Natural killer cell (primary cell): ENCODE data around the gene SYNGR4. TPM values are rescaled to one million over a fixed set of nuclear protein-coding genes. Genes with fewer than 3 reads are reported as not detected.
"Not testable (repeated sequence)": the region's sequence is repeated elsewhere in the genome, so short reads cannot be mapped to it uniquely, and the experiment has no call there.

Source experiments
- ATAC-seq, 3 donors: fragments of 150-1000 bp in 2 of 3; fragments of 200-7000 bp in 1 of 3; cut with Tn5 transposase; 1 replicate in 1 of 3; 2 replicates in 2 of 3; pipeline ENCODE4 v1.10.0; 2021; ENCODE audit warnings: mild to moderate bottlenecking in 2 of 3, moderate library complexity in 2 of 3
- DNase-seq, 2 donors: peaks; one replicate each; pipeline versions ENCODE4 v3.0.0 to v3.0.0-alpha.2; 2013 to 2021; ENCODE audit warnings: mixed read lengths in 1 of 2
- H3K27ac ChIP-seq: one replicate; pipeline ENCODE4 v1.5.1; 2013; ENCODE audit warnings: mild to moderate bottlenecking, low read length
- H3K27me3 ChIP-seq: one replicate; pipeline ENCODE4 v1.6.1; 2013; ENCODE audit warnings: low read length; ENCODE audit not compliant: control insufficient read depth, insufficient read depth
- H3K36me3 ChIP-seq: one replicate; pipeline ENCODE4 v1.6.1; 2013; ENCODE audit warnings: low read length; ENCODE audit not compliant: control insufficient read depth, insufficient read depth
- H3K4me1 ChIP-seq: one replicate; pipeline ENCODE4 v1.6.1; 2013; ENCODE audit warnings: low read length; ENCODE audit not compliant: control insufficient read depth, insufficient read depth
- H3K4me3 ChIP-seq: one replicate; pipeline ENCODE4 v1.5.1; 2013; ENCODE audit warnings: low read length
- H3K9me3 ChIP-seq: one replicate; pipeline ENCODE4 v1.6.1; 2013; ENCODE audit warnings: low read length; ENCODE audit not compliant: control insufficient read depth, insufficient read depth
- H3K27ac Mint-ChIP-seq, 2 donors: one replicate each; pipeline ENCODE4 v1.8.0; 2022; ENCODE audit warnings: mild to moderate bottlenecking in 2 of 2, mixed read lengths in 2 of 2, moderate library complexity in 1 of 2
- H3K27me3 Mint-ChIP-seq, 2 donors: one replicate each; pipeline ENCODE4 v1.8.0; 2022; ENCODE audit warnings: low read depth in 2 of 2, mixed read lengths in 2 of 2
- H3K36me3 Mint-ChIP-seq: one replicate; pipeline ENCODE4 v1.8.0; 2022; ENCODE audit warnings: mixed read lengths
- H3K4me1 Mint-ChIP-seq, 2 donors: one replicate each; pipeline ENCODE4 v1.8.0; 2022; ENCODE audit warnings: mixed read lengths in 2 of 2
- H3K4me3 Mint-ChIP-seq: one replicate; pipeline ENCODE4 v1.8.0; 2022; ENCODE audit warnings: mild to moderate bottlenecking, moderate library complexity, mixed read lengths
- H3K9me3 Mint-ChIP-seq, 2 donors: one replicate each; pipeline ENCODE4 v1.8.0; 2022; ENCODE audit warnings: mixed read lengths in 2 of 2
- CTCF ChIP-seq: fragments of 200-600 bp; IDR thresholded peaks from one replicate; pipeline ENCODE4 v1.8.0; 2022; ENCODE audit warnings: antibody characterized with exemption
- WGBS: methylation state at CpG from one replicate; pipeline ENCODE4 v1.1.7; 2013; ENCODE audit warnings: missing lambda C conversion rate; ENCODE audit not compliant: insufficient coverage; 5-methylcytosine and 5-hydroxymethylcytosine counted together
- intact Hi-C: fragments of 100-400 bp; cut with micrococcal nuclease; formaldehyde crosslinking; loops from one replicate; pipeline ENCODE4 v1.14.2; 2022
- total RNA-seq, 4 donors: library from RNA; stranded (reverse); fragments of 120-200 nt in 1 of 4; gene quantifications; one replicate each; pipeline versions ENCODE4 v1.2.3 to v1.2.4, GENCODE V29; 2013 to 2022

The SYNGR4 gene
- total RNA-seq, 3 donors from 2014 or later (not counting 1 experiment from before 2014, with no cell fraction given): not detected

GRCh38 chr19:48368936-48369335, 4.8 kb downstream of the SYNGR4 start:
- Histone ChIP-seq H3K4me1 (peaks cover 9% of the 10 kb centered on the region), H3K27me3 (no peaks in the 10 kb centered on the region), H3K27ac (no peak overlapping the region), H3K9me3 (no peaks in the 10 kb centered on the region), H3K4me3 (no peak overlapping the region), H3K36me3 (no peaks in the 10 kb centered on the region)
- Mint-ChIP-seq H3K36me3 (no peaks in the 10 kb centered on the region), H3K4me1 (peaks cover 2 to 11% of the 10 kb centered on the region in 2 donors), H3K9me3 (no peaks in the 10 kb centered on the region), H3K27ac (no peak overlapping the region), H3K4me3 (no peak overlapping the region), H3K27me3 (no peaks in the 10 kb centered on the region)
- 83% methylated on average over 12 of the region's 14 CpGs for WGBS
- intact Hi-C loops: no loop called here
- DNase-seq (no peak), ATAC-seq (no peak)
- TF ChIP-seq CTCF: no peak

- H3K36me3 Mint-ChIP-seq: no peaks in the 10 kb centered on the region
- no peak for DNase-seq
- Histone ChIP-seq H3K4me3 (no peak overlapping the region), H3K27ac (no peak overlapping the region), H3K9me3 (no peaks in the 10 kb centered on the region), H3K36me3 (no peaks in the 10 kb centered on the region), H3K27me3 (no peaks in the 10 kb centered on the region), H3K4me1 (no peaks in the 10 kb centered on the region)
- 94% methylated on average over 4 of the region's 4 CpGs for WGBS
- H3K4me1 Mint-ChIP-seq: no peaks in the 10 kb centered on the region
- H3K27ac Mint-ChIP-seq: no peak overlapping the region
- no peaks in the 10 kb centered on the region for H3K27me3 Mint-ChIP-seq
- no peaks in the 10 kb centered on the region for H3K9me3 Mint-ChIP-seq
- no peak for ATAC-seq
- intact Hi-C loops: no loop called here
- no peak overlapping the region for H3K4me3 Mint-ChIP-seq
- no peak for TF ChIP-seq CTCF
These were observed 6.8 kb downstream of the SYNGR4 start for GRCh38 chr19:48370955-48371354.

- H3K4me3 ChIP-seq: no peak overlapping the region
- 91% methylated on average over 6 of the region's 7 CpGs for WGBS
These were observed 7.2 kb downstream of the SYNGR4 start for GRCh38 chr19:48371367-48371766.

GRCh38 chr19:48371771-48372170, 7.6 kb downstream of the SYNGR4 start:
- not testable (repeated sequence) for H3K4me1 Mint-ChIP-seq

More at GRCh38 chr19:48371367-48371766, 7.2 kb downstream of the SYNGR4 start:
- TF ChIP-seq CTCF: no peak
- H3K9me3 Mint-ChIP-seq: no peaks in the 10 kb centered on the region
- H3K4me1 Mint-ChIP-seq: no peaks in the 10 kb centered on the region
- intact Hi-C loops: no loop called here
- no peak overlapping the region for H3K27ac ChIP-seq
- ATAC-seq: no peak
- H3K9me3 ChIP-seq: no peaks in the 10 kb centered on the region
- H3K4me1 ChIP-seq: no peaks in the 10 kb centered on the region
- no peaks in the 10 kb centered on the region for H3K36me3 ChIP-seq
- DNase-seq: no peak
- H3K27ac Mint-ChIP-seq: no peak overlapping the region
- H3K36me3 Mint-ChIP-seq: no peaks in the 10 kb centered on the region
- no peak overlapping the region for H3K4me3 Mint-ChIP-seq
- H3K27me3 ChIP-seq: no peaks in the 10 kb centered on the region
- no peaks in the 10 kb centered on the region for H3K27me3 Mint-ChIP-seq

More at GRCh38 chr19:48371771-48372170, 7.6 kb downstream of the SYNGR4 start:
- H3K27me3 Mint-ChIP-seq, DNase-seq, ATAC-seq, intact Hi-C loops, H3K9me3 ChIP-seq, H3K4me3 ChIP-seq, H3K36me3 ChIP-seq, H3K27me3 ChIP-seq, H3K4me1 ChIP-seq, H3K9me3 Mint-ChIP-seq, H3K36me3 Mint-ChIP-seq, H3K27ac ChIP-seq, H3K4me3 Mint-ChIP-seq, H3K27ac Mint-ChIP-seq: not testable (repeated sequence)
- 100% methylated on average over 5 of the region's 5 CpGs for WGBS
